ENCODE measurements around the gene FBXO24. TPM values are rescaled to one million over a fixed set of nuclear protein-coding genes. Genes with fewer than 3 reads are reported as not detected.

The FBXO24 gene
- total RNA-seq, 1 donor from 2014 or later: 0.61 TPM

DNA sequence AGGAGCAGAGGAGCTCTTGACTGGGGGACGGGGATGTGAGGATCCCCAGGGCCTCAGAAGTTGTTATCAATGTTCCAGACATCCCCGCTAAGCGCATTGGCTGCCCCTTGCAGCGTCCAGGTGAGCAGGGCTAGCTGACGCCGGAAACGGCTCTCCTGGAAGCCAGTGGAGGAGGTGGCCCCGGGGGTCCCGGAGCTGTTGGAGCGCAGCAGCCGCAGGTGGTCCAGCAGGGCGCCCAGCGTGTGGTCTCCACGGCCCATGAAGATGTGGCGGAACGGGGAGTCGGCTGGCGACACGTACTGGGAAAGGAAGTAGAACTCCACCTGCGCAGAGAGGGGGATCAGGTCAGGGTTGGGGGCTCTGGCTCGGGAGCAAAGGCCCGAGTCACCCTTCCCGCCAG is 34.7 kb downstream of the FBXO24 start:
- Mint-ChIP-seq H3K9me3 (no peaks in the 10 kb centered on the region), H3K27ac (ENCODE audit: unreplicated experiment) (no peak overlapping the region), H3K4me1 (peaks cover 2% of the 10 kb centered on the region), H3K36me3 (ENCODE audit: low read depth) (peaks cover 2% of the 10 kb centered on the region), H3K27me3 (ENCODE audit: low read depth) (no peaks in the 10 kb centered on the region), H3K4me3 (peak overlapping the region; percentile 33)
- no peak for DNase-seq (ENCODE audit: low read depth, low spot score)
- TF ChIP-seq CTCF (conservative IDR thresholded peaks at IDR 0.05): no peak

DNA sequence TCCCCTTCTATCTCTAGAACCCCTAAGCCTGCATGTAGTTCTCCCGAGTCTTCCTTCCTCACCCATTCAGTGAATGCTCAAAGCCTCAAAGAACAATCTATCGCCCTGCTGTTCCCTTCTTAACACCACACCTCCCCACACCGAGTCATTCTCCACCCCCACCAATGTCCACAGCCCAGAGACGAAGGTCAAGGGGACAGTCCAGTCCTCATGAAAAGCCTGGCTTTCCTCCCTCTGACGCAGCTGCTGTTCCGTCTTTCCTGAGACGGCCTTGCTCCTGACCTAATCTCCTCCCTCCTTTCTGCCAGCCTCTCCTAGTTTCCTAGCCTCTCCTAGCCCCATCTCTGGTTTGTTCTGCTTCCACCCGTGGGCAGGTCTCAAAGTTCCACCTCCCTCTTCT is 35.4 kb downstream of the FBXO24 start:
- peak overlapping the region; percentile 16 for H3K27ac Mint-ChIP-seq (ENCODE audit: unreplicated experiment)
- H3K9me3 Mint-ChIP-seq: no peaks in the 10 kb centered on the region
- peaks cover 2% of the 10 kb centered on the region for H3K36me3 Mint-ChIP-seq (ENCODE audit: low read depth)
- peaks cover 8% of the 10 kb centered on the region for H3K4me1 Mint-ChIP-seq
- no peak for TF ChIP-seq CTCF (conservative IDR thresholded peaks at IDR 0.05)
- H3K4me3 Mint-ChIP-seq: no peak overlapping the region
- no peak for DNase-seq (ENCODE audit: low read depth, low spot score)
- H3K27me3 Mint-ChIP-seq (ENCODE audit: low read depth): no peaks in the 10 kb centered on the region

- TF ChIP-seq CTCF (conservative IDR thresholded peaks at IDR 0.05): no peak
- Mint-ChIP-seq H3K27me3 (ENCODE audit: low read depth) (no peaks in the 10 kb centered on the region), H3K27ac (ENCODE audit: unreplicated experiment) (no peak overlapping the region), H3K4me1 (peaks cover 8% of the 10 kb centered on the region), H3K9me3 (no peaks in the 10 kb centered on the region), H3K4me3 (no peak overlapping the region), H3K36me3 (ENCODE audit: low read depth) (peaks cover 2% of the 10 kb centered on the region)
- DNase-seq (ENCODE audit: low read depth, low spot score): no peak
Observed at GRCh38 chr7:100623951-100624824, 38.1 kb downstream of the FBXO24 start.

DNA sequence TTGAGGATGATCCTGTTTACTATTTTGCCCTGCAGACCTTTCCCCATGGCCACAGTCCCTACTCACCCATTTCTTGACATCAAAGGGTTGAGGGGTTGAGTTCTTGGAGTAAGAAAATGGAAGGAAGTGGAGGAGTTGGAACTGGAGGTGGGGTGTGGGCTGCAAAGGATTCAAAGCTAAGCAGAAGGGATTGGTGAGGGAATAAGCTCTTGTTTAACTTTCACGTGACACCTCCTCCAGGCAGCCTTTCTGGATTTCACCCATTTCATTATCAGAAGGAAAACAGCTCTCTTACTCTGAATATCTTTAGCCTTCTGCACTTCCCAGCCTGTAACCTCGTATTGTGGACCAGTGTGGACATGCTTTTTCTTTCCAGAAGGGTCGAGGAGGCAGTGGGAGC is 39.9 kb downstream of the FBXO24 start:
- H3K4me1 Mint-ChIP-seq: peaks cover 8% of the 10 kb centered on the region
- no peak for DNase-seq (ENCODE audit: low read depth, low spot score)
- H3K9me3 Mint-ChIP-seq: no peaks in the 10 kb centered on the region
- H3K36me3 Mint-ChIP-seq (ENCODE audit: low read depth): peaks cover 2% of the 10 kb centered on the region
- H3K27me3 Mint-ChIP-seq (ENCODE audit: low read depth): no peaks in the 10 kb centered on the region
- no peak for TF ChIP-seq CTCF (conservative IDR thresholded peaks at IDR 0.05)
- peak overlapping the region; percentile 41 for H3K4me3 Mint-ChIP-seq
- no peak overlapping the region for H3K27ac Mint-ChIP-seq (ENCODE audit: unreplicated experiment)

GRCh38 chr7:100626530-100627237 is 40.6 kb downstream of the FBXO24 start:
- Mint-ChIP-seq H3K9me3 (no peaks in the 10 kb centered on the region), H3K4me1 (peaks cover 8% of the 10 kb centered on the region), H3K4me3 (peak overlapping the region; percentile 31), H3K27me3 (ENCODE audit: low read depth) (peaks cover 1% of the 10 kb centered on the region), H3K36me3 (ENCODE audit: low read depth) (peaks cover 2% of the 10 kb centered on the region), H3K27ac (ENCODE audit: unreplicated experiment) (no peak overlapping the region)
- DNase-seq (ENCODE audit: low read depth, low spot score): peak; percentile 72
- no peak for TF ChIP-seq CTCF (conservative IDR thresholded peaks at IDR 0.05)
